ENCODE measurements around the gene UNKL. TPM values are rescaled to one million over a fixed set of nuclear protein-coding genes. Genes with fewer than 3 reads are reported as not detected.

Gene UNKL
- total and polyA plus RNA-seq, 2 of the 8 experiments (the other 6 are each of a cell fraction or from before 2014, with no cell fraction given) = 25.1 to 31.8 TPM

GRCh38 chr16:1430759-1431496, 16.4 kb upstream of the UNKL start, which contains the start of gene PERCC1 (continued):
- no peak for TF ChIP-seq MAX (IDR thresholded peaks at IDR 0.05)
- TF ChIP-seq YY1 (IDR thresholded peaks at IDR 0.05; ENCODE audit: low read depth, low read length) = no peak
- TF ChIP-seq CREB1 (IDR thresholded peaks at IDR 0.05) = no peak
- TF ChIP-seq NANOG (IDR thresholded peaks at IDR 0.05; ENCODE audit: insufficient read depth, low read depth, low read length, poor library complexity, severe bottlenecking) = no peak
- no peak for TF ChIP-seq POLR2A (IDR thresholded peaks at IDR 0.05; ENCODE audit: control extremely low read depth in 1 of 2, low read depth in 2 of 2, low read length in 2 of 2)
